LNCAP (cell line): ENCODE data around the gene MBD5.

Experiments
- TF ChIP-seq, protein P1 (sequence below): fragments of 450-650 bp; IDR thresholded peaks from 2 replicates; pipeline ENCODE4 v1.5.1; 2017; ENCODE audit warnings: mild to moderate bottlenecking

The MBD5 gene

DNA sequence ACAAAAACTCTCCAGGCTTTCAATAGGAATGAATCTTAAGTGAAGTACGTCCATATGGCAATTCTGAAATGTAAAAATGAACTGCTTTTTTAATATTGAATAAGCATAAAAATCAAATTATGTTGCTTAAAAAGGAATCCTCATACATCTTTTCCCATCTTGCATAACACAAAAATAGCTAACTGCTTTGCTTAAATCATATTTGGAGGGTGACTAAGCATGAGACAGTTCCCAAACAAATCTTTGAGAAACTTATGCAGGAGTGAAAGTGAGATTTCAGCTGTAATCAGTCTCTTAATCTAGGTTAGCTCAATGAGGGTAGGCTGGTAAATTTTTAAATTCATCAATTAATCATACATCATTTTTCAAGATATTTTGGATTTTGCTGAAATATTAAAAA is 111.5 kb downstream of the MBD5 start:
- TF ChIP-seq, protein P1, sequence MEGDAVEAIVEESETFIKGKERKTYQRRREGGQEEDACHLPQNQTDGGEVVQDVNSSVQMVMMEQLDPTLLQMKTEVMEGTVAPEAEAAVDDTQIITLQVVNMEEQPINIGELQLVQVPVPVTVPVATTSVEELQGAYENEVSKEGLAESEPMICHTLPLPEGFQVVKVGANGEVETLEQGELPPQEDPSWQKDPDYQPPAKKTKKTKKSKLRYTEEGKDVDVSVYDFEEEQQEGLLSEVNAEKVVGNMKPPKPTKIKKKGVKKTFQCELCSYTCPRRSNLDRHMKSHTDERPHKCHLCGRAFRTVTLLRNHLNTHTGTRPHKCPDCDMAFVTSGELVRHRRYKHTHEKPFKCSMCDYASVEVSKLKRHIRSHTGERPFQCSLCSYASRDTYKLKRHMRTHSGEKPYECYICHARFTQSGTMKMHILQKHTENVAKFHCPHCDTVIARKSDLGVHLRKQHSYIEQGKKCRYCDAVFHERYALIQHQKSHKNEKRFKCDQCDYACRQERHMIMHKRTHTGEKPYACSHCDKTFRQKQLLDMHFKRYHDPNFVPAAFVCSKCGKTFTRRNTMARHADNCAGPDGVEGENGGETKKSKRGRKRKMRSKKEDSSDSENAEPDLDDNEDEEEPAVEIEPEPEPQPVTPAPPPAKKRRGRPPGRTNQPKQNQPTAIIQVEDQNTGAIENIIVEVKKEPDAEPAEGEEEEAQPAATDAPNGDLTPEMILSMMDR: no peak

DNA sequence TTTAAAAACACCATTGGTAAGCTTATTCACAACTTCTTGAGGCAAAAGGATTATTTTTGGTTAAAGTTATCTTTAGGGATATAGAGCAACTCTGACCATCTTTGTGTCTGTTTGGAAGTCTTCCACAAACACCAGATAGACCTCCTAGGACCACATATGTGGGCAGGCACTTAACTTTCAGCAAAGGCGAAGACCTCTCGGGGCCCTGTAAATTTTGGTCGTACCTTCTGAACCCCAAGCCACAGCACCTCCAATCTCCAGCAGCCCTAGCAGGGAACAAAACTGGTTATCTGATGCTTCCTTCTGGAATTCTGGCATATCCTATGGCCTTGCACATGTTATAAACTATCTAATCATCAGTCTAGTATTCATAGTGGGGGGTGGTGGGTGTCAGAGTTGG is 114.8 kb downstream of the MBD5 start:
- TF ChIP-seq, protein P1: no peak

DNA sequence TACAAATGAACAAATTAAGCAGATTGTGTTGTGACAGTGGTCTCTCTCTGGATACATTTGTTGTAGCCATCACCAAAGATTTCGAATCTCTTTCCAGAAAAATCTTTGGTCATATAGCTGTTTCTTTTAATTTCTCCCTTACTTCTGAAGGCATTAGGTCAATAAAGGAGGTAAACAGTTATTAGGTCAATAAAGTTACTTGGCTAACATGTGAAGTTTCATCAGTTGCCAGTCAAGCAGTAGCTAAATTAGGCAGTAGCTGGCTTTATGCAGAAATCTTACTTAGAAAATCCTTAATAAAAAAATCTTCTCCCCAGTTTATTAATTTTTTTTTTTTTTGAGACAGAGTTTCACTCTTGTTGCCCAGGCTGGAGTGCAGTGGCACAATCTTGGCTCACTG is 115.5 kb downstream of the MBD5 start:
- TF ChIP-seq, protein P1: no peak

DNA sequence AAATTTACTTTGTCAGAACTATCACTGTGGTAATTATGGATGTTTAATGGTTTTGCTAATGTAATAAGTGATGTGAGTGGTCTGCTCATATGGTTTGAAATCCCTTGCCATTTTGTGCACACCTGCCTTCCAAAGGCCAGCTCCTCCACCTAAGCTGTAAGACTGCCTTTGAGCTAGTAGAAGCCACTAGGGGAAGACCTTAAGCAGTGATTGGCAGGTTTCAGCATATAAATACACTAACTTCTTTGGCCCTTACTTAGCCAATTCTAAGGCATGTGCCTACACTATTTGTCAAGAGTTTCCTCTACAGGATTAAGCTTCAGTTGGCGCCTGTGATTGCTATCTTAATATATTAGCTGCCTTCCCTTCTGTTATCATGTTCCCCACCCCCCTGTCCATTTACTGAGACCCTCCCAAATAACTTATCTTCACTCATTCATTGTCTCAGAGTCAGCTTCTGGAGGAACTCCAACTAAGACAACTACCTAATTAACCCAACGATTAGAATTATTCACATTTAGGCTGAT is 141.1 kb downstream of the MBD5 start:
- TF ChIP-seq, protein P1: no peak

DNA sequence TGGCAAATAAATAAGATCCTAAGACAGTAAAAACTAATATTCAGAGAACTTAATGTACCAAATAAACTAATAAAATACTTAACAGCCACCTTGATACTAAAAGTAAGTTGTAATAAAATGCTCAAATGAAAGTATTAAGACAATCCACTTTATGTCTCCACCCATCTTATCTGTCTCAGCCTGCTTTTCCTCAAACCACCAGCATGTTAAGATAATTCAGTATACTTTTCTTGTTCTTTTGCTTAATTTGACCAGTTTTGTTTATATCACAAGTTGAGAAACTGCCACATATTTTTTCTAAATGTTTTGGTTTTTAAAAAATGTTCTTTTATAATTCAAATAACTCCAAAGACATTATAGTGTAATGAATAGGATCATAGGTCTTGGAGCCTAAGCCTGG is 142.0 kb downstream of the MBD5 start:
- TF ChIP-seq, protein P1: no peak

DNA sequence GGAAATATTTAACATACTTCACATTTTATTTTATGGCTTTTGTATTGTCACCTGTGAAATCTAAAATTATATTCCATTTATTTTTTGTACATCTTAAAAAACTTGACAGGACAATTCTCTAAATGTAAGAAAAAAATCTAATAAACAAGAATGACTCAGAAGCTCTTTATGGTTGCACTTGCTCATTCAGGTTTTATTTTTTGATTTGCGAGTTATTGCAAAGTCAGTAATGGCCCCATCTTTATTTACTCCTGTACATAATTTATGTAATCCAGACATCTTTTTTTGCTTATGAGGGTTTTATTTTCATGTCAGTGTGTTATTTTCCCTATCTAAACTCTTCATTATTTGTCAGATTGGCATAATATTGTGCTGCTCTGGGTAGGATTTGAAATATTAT is 145.1 kb downstream of the MBD5 start:
- TF ChIP-seq, protein P1: no peak

DNA sequence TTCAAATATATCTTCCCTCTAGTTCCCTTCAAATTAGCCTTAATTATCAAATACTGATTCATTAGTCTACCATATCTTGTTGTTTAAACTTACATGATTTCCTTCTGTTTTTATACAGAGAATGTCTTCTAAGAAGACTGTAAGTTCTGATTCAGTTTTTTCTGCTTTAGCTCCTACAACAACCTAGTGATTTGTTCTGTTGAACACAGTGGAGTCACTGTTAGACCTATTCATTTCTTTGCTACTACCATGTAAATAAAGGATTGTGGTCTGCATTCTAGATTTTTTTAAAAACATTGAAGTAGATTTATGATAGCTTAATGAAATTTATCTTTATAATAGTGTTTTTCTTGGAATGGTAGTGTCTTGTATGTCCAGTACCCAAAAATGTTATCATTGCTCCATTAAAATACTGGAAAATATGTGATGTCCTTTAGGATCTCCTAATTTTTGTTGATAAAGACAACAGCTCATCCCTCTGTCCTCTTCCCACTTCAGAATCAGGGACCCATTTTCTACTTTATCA is 146.4 kb downstream of the MBD5 start:
- TF ChIP-seq, protein P1: no peak

DNA sequence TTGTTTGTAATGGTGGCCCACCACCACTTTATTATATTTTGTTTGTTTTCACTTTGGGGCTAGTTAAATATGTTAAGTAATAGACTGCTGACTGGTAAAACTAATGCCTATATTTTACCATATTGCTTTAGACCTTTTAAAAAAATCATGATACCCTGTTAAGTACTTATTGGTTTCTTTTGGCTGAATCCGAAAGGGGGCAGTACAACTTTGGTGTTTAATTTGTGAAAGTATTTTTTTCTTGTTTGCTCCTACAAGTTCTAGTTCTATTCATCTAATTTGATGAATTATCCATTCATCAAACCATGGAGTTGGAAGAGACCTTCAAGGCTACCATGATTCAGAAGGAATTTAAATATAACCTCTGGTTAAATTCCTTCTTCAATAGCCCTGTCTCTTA is 147.0 kb downstream of the MBD5 start:
- TF ChIP-seq, protein P1: no peak
